Stimulated activated CD8-positive, alpha-beta memory T cell treated with anti-CD3 and anti-CD28 coated beads, Interleukin-2, amount 100 ng/mL, for 1 hour (primary cell): ENCODE data around the gene TRIM33.

Experiments used
- DNase-seq, 2 donors: peaks; one replicate each; pipeline ENCODE4 v3.0.0-alpha.2; 2020; ENCODE audit warnings: low read depth in 2 of 2

The TRIM33 gene

GRCh38 chr1:114350731-114351445 is 160.1 kb downstream of the TRIM33 start:
- DNase-seq: no peak

DNA sequence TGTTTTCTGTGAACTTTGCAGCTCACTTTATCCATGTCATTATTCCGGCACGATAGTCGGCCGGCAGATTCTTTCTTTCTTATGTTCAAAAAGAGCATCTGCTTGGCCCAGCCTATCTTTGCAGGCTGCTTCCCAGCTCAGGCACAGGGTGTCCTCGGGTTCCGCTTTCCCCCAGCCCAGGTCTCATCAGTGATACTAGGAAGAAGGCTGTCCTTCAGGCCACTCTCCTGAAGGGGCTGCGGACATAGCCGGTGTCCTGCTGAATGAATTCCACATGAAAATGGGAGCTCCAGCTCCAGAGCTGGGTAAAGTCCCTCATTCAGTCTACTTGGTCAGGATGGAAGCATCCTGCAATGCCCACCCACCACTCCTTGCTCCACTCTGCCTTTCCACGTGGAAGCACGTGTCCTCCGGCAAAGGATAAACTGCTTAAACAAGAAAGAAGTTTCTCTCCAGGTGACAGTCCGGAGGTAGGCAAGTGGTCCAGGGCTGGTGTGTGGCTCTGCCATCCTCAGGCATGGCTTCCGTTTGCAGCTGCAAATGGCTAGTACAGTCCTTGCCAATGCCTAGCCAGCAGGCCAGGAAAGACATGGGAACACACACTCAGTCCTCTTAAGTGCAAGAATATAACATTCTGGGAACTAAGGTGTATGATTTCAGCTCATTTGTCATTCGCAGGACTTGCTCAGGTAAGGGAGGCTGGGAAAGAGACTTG is 161.0 kb downstream of the TRIM33 start:
- DNase-seq: no peak

GRCh38 chr1:114347431-114348209 is 163.4 kb downstream of the TRIM33 start:
- no peak for DNase-seq

DNA sequence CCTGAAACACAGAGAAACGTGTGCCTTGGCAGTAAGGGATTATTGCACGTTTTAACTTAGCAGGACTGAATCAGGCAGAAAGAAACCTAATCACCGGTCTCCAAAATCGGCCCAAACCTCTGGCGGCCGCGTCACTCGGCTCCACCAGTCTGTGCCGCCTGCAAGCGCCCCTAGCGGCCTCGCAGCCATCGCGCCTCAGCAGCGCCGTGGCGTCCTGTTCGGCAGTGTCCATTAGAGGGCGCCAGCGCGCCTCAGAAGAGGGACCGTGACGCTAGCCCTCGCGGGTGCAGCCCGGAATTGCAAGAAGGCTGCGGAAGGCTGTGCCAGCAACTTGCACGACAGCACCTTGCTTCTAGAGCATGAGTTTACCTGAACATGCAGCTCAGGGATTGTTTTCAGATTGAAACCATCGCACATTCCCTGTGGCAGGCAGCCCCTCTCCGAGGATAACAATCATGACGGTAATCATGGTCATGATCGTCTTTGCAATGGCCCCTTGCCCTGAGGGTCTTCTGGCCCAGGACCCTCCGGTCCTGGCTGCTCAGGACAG is 164.4 kb downstream of the TRIM33 start:
- peak; percentile 95 for DNase-seq

- no peak for DNase-seq
Observed at GRCh38 chr1:114345930-114346479, 165.0 kb downstream of the TRIM33 start.

GRCh38 chr1:114344656-114345055 is 166.3 kb downstream of the TRIM33 start:
- DNase-seq: no peak
